ENCODE data around the gene PTPN21.

PTPN21 gene

DNA sequence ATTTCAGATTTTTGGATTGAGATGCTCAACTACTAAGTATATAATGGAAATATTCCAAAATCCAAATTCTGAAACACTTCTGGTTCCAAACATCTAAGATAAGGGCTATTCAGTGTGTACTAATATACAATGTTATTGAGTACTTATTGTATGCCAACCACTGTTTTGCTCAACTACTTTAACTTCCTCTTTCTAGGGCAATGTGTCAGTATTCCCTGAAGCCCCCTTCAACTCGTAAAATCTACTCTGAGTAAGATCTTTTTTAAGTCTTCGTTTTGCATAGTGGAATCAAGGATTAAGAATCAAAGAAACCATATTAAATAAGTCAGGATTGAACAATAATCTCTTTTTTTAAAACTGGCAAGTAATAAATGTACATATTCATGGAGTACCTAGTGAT, 123.8 kb downstream of the PTPN21 start:
- no peaks in the 10 kb centered on the region for H3K9me3 ChIP-seq (ENCODE audit: insufficient read depth, low read length)
- no peaks in the 10 kb centered on the region for H3K4me1 ChIP-seq (ENCODE audit: insufficient read depth, insufficient read length)
- TF ChIP-seq ZNF274 (IDR thresholded peaks at IDR 0.05; ENCODE audit: low read depth, low read length) (no peak), SUZ12 (IDR thresholded peaks at IDR 0.05; ENCODE audit: extremely low read depth, insufficient read depth, insufficient read length) (no peak), YY1 (IDR thresholded peaks at IDR 0.05; ENCODE audit: insufficient read depth, insufficient read length) (no peak)
- no peak overlapping the region for H3K4me3 ChIP-seq (ENCODE audit: insufficient read length, low read depth)
- H3K36me3 ChIP-seq (ENCODE audit: insufficient read depth, insufficient read length, low read length): no peaks in the 10 kb centered on the region
- H3K9ac ChIP-seq (ENCODE audit: insufficient read length, low read depth): no peak overlapping the region
- H3K27me3 ChIP-seq (ENCODE audit: insufficient read depth, insufficient read length): no peaks in the 10 kb centered on the region
- DNase-seq (ENCODE audit: low read depth, low spot score): no peak

DNA sequence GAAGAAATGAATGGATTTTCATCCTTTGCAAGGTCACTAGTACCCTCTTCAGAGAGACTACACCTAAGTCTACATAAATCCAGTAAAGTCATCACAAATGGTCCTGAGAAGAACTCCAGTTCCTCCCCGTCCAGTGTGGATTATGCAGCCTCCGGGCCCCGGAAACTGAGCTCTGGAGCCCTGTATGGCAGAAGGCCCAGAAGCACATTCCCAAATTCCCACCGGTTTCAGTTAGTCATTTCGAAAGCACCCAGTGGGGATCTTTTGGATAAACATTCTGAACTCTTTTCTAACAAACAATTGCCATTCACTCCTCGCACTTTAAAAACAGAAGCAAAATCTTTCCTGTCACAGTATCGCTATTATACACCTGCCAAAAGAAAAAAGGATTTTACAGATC, 128.5 kb downstream of the PTPN21 start:
- Histone ChIP-seq H3K36me3 (ENCODE audit: insufficient read depth, insufficient read length, low read length) (no peaks in the 10 kb centered on the region), H3K4me1 (ENCODE audit: insufficient read depth, insufficient read length) (no peaks in the 10 kb centered on the region), H3K9ac (ENCODE audit: insufficient read length, low read depth) (no peak overlapping the region), H3K9me3 (ENCODE audit: insufficient read depth, low read length) (no peaks in the 10 kb centered on the region), H3K4me3 (ENCODE audit: insufficient read length, low read depth) (no peak overlapping the region), H3K27me3 (ENCODE audit: insufficient read depth, insufficient read length) (no peaks in the 10 kb centered on the region)
- no peak for TF ChIP-seq YY1 (IDR thresholded peaks at IDR 0.05; ENCODE audit: insufficient read depth, insufficient read length)
- no peak for TF ChIP-seq SUZ12 (IDR thresholded peaks at IDR 0.05; ENCODE audit: extremely low read depth, insufficient read depth, insufficient read length)
- no peak for TF ChIP-seq ZNF274 (IDR thresholded peaks at IDR 0.05; ENCODE audit: low read depth, low read length)
- DNase-seq (ENCODE audit: low read depth, low spot score): no peak

DNA sequence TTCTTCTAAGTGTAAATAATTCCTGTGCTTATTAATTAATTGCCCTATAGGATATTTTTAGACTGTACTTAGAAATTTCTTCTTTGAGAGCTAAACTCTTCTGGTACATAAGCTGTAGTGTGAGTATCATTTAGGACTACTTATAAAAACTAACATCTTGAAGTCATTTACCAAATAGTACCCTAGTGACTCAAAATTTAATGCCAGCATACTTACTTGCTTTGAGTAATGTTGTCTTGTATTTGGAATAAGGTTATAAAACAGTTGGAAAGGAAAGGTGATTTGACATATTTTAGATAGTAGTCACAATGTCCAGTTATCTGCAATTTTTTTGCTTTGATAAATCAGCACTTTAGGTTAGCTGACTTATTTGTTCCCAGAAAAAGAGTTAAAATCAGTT, 130.2 kb downstream of the PTPN21 start:
- H3K4me1 ChIP-seq (ENCODE audit: insufficient read depth, insufficient read length): no peaks in the 10 kb centered on the region
- H3K27me3 ChIP-seq (ENCODE audit: insufficient read depth, insufficient read length): no peaks in the 10 kb centered on the region
- no peaks in the 10 kb centered on the region for H3K36me3 ChIP-seq (ENCODE audit: insufficient read depth, insufficient read length, low read length)
- TF ChIP-seq SUZ12 (IDR thresholded peaks at IDR 0.05; ENCODE audit: extremely low read depth, insufficient read depth, insufficient read length): no peak
- no peak for TF ChIP-seq YY1 (IDR thresholded peaks at IDR 0.05; ENCODE audit: insufficient read depth, insufficient read length)
- no peak for TF ChIP-seq ZNF274 (IDR thresholded peaks at IDR 0.05; ENCODE audit: low read depth, low read length)
- DNase-seq (ENCODE audit: low read depth, low spot score): no peak
- no peak overlapping the region for H3K9ac ChIP-seq (ENCODE audit: insufficient read length, low read depth)
- no peaks in the 10 kb centered on the region for H3K9me3 ChIP-seq (ENCODE audit: insufficient read depth, low read length)
- H3K4me3 ChIP-seq (ENCODE audit: insufficient read length, low read depth): no peak overlapping the region

DNA sequence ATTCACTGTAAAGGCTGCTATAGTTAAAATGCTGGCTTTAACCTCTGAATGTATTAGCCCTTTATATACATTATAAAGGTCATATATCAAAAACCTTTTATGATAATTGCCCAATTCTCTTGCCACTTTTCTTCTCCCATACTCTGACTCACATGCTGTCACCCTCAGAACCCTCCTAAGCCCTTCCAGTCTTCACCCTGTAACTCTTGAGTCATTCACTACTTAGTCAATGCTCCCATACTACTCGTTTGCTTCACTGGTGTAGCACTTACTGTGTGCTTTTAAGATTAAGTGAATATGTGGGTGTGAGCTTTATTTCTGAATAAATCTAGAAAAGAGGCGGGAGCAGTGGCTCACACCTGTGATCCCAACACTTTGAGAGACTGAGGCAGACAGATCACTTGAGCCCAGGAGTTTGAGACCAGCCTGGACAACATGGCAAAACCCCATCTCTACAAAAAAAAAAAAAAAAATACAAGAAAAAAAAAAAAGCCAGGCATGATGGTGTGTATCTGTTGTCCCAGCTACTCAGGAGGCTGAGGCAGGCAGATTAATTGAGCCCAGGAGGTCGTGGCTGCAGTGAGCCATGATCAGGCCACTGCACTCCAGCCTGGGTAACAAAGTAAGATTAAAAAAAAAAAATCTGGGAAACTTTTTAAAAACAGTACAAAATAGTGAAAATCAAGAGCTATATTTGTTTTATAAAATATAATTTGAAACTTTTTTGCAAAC, 131.7 kb downstream of the PTPN21 start:
- Histone ChIP-seq H3K4me3 (ENCODE audit: insufficient read length, low read depth) (no peak overlapping the region), H3K4me1 (ENCODE audit: insufficient read depth, insufficient read length) (no peaks in the 10 kb centered on the region), H3K36me3 (ENCODE audit: insufficient read depth, insufficient read length, low read length) (no peaks in the 10 kb centered on the region), H3K27me3 (ENCODE audit: insufficient read depth, insufficient read length) (no peaks in the 10 kb centered on the region), H3K9me3 (ENCODE audit: insufficient read depth, low read length) (no peaks in the 10 kb centered on the region; the same call in 1 of the 2 replicates), H3K9ac (ENCODE audit: insufficient read length, low read depth) (no peak overlapping the region)
- no peak for DNase-seq (ENCODE audit: low read depth, low spot score)
- TF ChIP-seq YY1 (IDR thresholded peaks at IDR 0.05; ENCODE audit: insufficient read depth, insufficient read length) (no peak), ZNF274 (IDR thresholded peaks at IDR 0.05; ENCODE audit: low read depth, low read length) (no peak), SUZ12 (IDR thresholded peaks at IDR 0.05; ENCODE audit: extremely low read depth, insufficient read depth, insufficient read length) (no peak)

DNA sequence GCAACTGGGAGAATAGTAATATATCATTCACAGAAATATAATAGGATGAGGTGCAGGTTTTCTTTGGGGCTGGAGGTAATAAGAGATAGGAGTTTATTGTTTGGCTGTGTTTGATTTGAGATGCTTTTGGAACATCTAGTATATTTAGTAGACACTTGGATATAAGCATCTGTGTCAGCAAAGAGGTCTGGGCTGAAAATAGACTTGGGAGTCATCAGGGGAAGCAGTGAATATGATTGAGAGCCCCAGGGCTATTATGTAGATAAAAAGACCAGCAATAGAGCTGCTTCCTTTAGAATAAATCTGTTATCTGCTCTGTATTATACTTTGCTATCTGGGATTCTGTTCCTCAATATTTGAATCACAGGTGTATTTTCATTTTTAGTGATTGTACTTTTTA, 132.8 kb downstream of the PTPN21 start:
- no peak for DNase-seq (ENCODE audit: low read depth, low spot score)
- Histone ChIP-seq H3K9me3 (ENCODE audit: insufficient read depth, low read length) (no peaks in the 10 kb centered on the region; the same call in none of the 2 replicates), H3K4me3 (ENCODE audit: insufficient read length, low read depth) (no peak overlapping the region), H3K9ac (ENCODE audit: insufficient read length, low read depth) (no peak overlapping the region), H3K27me3 (ENCODE audit: insufficient read depth, insufficient read length) (no peaks in the 10 kb centered on the region), H3K4me1 (ENCODE audit: insufficient read depth, insufficient read length) (no peaks in the 10 kb centered on the region), H3K36me3 (ENCODE audit: insufficient read depth, insufficient read length, low read length) (no peaks in the 10 kb centered on the region)
- TF ChIP-seq YY1 (IDR thresholded peaks at IDR 0.05; ENCODE audit: insufficient read depth, insufficient read length): no peak
- no peak for TF ChIP-seq ZNF274 (IDR thresholded peaks at IDR 0.05; ENCODE audit: low read depth, low read length)
- TF ChIP-seq SUZ12 (IDR thresholded peaks at IDR 0.05; ENCODE audit: extremely low read depth, insufficient read depth, insufficient read length): no peak

DNA sequence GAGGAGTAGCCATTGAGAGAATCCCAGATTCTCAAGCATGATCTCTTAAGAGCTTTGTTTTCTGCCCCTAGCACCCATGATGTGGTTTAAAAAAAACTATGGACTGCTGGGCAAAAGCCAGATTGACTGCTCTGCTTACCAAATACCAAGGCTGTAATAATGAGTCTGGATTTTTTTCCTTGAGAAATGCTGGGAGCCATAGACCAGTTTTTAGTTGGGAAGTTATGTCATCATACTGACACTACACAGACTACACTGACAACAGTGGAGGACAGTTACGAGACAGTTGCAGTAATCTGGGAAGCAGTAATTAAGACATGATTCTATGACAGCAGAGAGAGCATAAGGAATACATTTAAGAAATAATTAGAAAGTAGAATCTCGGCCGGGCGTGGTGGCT, 133.5 kb downstream of the PTPN21 start:
- Histone ChIP-seq H3K4me3 (ENCODE audit: insufficient read length, low read depth) (no peak overlapping the region), H3K27me3 (ENCODE audit: insufficient read depth, insufficient read length) (no peaks in the 10 kb centered on the region), H3K9ac (ENCODE audit: insufficient read length, low read depth) (no peak overlapping the region), H3K36me3 (ENCODE audit: insufficient read depth, insufficient read length, low read length) (no peaks in the 10 kb centered on the region), H3K9me3 (ENCODE audit: insufficient read depth, low read length) (no peaks in the 10 kb centered on the region; the same call in none of the 2 replicates), H3K4me1 (ENCODE audit: insufficient read depth, insufficient read length) (no peaks in the 10 kb centered on the region)
- no peak for TF ChIP-seq SUZ12 (IDR thresholded peaks at IDR 0.05; ENCODE audit: extremely low read depth, insufficient read depth, insufficient read length)
- TF ChIP-seq ZNF274 (IDR thresholded peaks at IDR 0.05; ENCODE audit: low read depth, low read length): no peak
- no peak for TF ChIP-seq YY1 (IDR thresholded peaks at IDR 0.05; ENCODE audit: insufficient read depth, insufficient read length)
- DNase-seq (ENCODE audit: low read depth, low spot score): no peak

DNA sequence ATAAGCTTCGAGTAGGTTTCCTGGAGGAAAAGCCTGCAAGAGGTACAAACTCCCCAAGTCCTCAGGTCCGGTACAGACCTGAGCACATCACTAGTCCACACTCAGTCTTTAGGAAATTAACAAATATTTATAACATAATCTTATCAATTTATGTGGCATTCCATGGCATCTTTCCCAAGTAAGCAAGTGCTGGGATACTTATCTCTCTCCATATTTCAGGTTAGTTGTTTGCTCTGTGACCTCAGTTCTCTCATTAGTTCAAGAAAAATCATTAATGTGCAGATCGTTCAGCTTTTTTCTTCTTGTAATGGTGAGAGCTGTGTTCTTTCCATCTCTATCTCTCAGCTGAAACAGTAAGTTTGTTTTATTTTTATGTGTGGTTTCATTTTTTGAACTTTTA, 134.6 kb downstream of the PTPN21 start:
- H3K4me3 ChIP-seq (ENCODE audit: insufficient read length, low read depth): no peak overlapping the region
- H3K36me3 ChIP-seq (ENCODE audit: insufficient read depth, insufficient read length, low read length): no peaks in the 10 kb centered on the region
- no peak overlapping the region for H3K9ac ChIP-seq (ENCODE audit: insufficient read length, low read depth)
- no peak for DNase-seq (ENCODE audit: low read depth, low spot score)
- no peaks in the 10 kb centered on the region for H3K4me1 ChIP-seq (ENCODE audit: insufficient read depth, insufficient read length)
- TF ChIP-seq SUZ12 (IDR thresholded peaks at IDR 0.05; ENCODE audit: extremely low read depth, insufficient read depth, insufficient read length) (no peak), ZNF274 (IDR thresholded peaks at IDR 0.05; ENCODE audit: low read depth, low read length) (no peak), YY1 (IDR thresholded peaks at IDR 0.05; ENCODE audit: insufficient read depth, insufficient read length) (no peak)
- no peaks in the 10 kb centered on the region for H3K27me3 ChIP-seq (ENCODE audit: insufficient read depth, insufficient read length)
- H3K9me3 ChIP-seq (ENCODE audit: insufficient read depth, low read length): peaks cover 3% of the 10 kb centered on the region
